Measurements from ENCODE around the gene BAAT.
A peak's percentile ranks its signal among the peaks of the same experiment; 100 is the strongest.

BAAT gene

GRCh38 chr9:101315112-101315450 lies 69.7 kb downstream of the BAAT start:
- no peak for DNase-seq (ENCODE audit: low read depth in 2 of 2)

GRCh38 chr9:101312661-101313060 lies 72.1 kb downstream of the BAAT start:
- DNase-seq (ENCODE audit: low read depth in 2 of 2): no peak

GRCh38 chr9:101311758-101312420 lies 72.9 kb downstream of the BAAT start:
- DNase-seq (ENCODE audit: low read depth in 2 of 2): peak; percentile 63 to 68

GRCh38 chr9:101311191-101311590 lies 73.6 kb downstream of the BAAT start:
- no peak for DNase-seq (ENCODE audit: low read depth in 2 of 2)

Measured in fibroblast of skin of left quadriceps (primary cell).